Naive thymus-derived CD8-positive, alpha-beta T cell (primary cell): Measurements from ENCODE around the gene ARHGEF12. TPM values are rescaled to one million over a fixed set of nuclear protein-coding genes. Genes with fewer than 3 reads are reported as not detected.

ENCODE experiments used
- ATAC-seq, 2 donors: fragments of 150-1000 bp; cut with Tn5 transposase in 1 of 2; sonication (Bioruptor Pico), chemical (Tn5 transposase) in 1 of 2; 1 replicate in 1 of 2; 2 replicates in 1 of 2; pipeline ENCODE4 v1.10.0; 2021; ENCODE audit warnings: mild to moderate bottlenecking in 2 of 2, moderate library complexity in 2 of 2
- POLR2A ChIA-PET: fragments of 350-600 bp; sonication (Branson Sonifier 250); formaldehyde crosslinking; loops from one replicate; lab custom pipeline; 2021; ENCODE audit warnings: antibody characterized with exemption; lab: Charles Lee
- DNase-seq, 10 donors: peaks; one replicate each; pipeline versions ENCODE4 v3.0.0 to v3.0.0-alpha.2; 2020 to 2022
- H3K27ac Mint-ChIP-seq, 10 donors: one replicate each; pipeline ENCODE4 v1.8.0; 2020 to 2022; ENCODE audit warnings: mild to moderate bottlenecking in 10 of 10, mixed read lengths in 10 of 10, moderate library complexity in 4 of 10, inconsistent platforms in 1 of 10
- H3K27me3 Mint-ChIP-seq, 5 donors: one replicate each; pipeline ENCODE4 v1.8.0; 2021 to 2022; ENCODE audit warnings: mixed read lengths in 5 of 5
- H3K36me3 Mint-ChIP-seq, 3 donors: one replicate each; pipeline ENCODE4 v1.8.0; 2020 to 2022; ENCODE audit warnings: mixed read lengths in 3 of 3, mild to moderate bottlenecking in 2 of 3, inconsistent platforms in 1 of 3
- H3K4me1 Mint-ChIP-seq, 4 donors: one replicate each; pipeline ENCODE4 v1.8.0; 2021 to 2022; ENCODE audit warnings: mixed read lengths in 4 of 4
- H3K4me3 Mint-ChIP-seq, 10 donors: one replicate each; pipeline ENCODE4 v1.8.0; 2020 to 2022; ENCODE audit warnings: mild to moderate bottlenecking in 10 of 10, mixed read lengths in 10 of 10, moderate library complexity in 6 of 10, inconsistent platforms in 1 of 10
- H3K9me3 Mint-ChIP-seq, 9 donors: one replicate each; pipeline ENCODE4 v1.8.0; 2020 to 2022; ENCODE audit warnings: mixed read lengths in 9 of 9, mild to moderate bottlenecking in 3 of 9, inconsistent platforms in 1 of 9, moderate library complexity in 1 of 9
- polyA plus RNA-seq, 3 donors: library from polyadenylated mRNA; unstranded; fragments of 300-500 nt; fragmentation: Illumina TruSeq; gene quantifications; one replicate each; pipeline ENCODE4 v1.2.3, GENCODE V29; 2021
- total RNA-seq, 8 experiments: library from RNA in 2 of 8; stranded (reverse) in 2 of 8; gene quantifications; one replicate each; pipeline ENCODE4 v1.2.3 and lab custom pipeline; 2021 to 2026

The ARHGEF12 gene, protein sequence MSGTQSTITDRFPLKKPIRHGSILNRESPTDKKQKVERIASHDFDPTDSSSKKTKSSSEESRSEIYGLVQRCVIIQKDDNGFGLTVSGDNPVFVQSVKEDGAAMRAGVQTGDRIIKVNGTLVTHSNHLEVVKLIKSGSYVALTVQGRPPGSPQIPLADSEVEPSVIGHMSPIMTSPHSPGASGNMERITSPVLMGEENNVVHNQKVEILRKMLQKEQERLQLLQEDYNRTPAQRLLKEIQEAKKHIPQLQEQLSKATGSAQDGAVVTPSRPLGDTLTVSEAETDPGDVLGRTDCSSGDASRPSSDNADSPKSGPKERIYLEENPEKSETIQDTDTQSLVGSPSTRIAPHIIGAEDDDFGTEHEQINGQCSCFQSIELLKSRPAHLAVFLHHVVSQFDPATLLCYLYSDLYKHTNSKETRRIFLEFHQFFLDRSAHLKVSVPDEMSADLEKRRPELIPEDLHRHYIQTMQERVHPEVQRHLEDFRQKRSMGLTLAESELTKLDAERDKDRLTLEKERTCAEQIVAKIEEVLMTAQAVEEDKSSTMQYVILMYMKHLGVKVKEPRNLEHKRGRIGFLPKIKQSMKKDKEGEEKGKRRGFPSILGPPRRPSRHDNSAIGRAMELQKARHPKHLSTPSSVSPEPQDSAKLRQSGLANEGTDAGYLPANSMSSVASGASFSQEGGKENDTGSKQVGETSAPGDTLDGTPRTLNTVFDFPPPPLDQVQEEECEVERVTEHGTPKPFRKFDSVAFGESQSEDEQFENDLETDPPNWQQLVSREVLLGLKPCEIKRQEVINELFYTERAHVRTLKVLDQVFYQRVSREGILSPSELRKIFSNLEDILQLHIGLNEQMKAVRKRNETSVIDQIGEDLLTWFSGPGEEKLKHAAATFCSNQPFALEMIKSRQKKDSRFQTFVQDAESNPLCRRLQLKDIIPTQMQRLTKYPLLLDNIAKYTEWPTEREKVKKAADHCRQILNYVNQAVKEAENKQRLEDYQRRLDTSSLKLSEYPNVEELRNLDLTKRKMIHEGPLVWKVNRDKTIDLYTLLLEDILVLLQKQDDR (N-terminal part only)
- total RNA-seq (1 to 10 TPM; 4.6 to 5.4 TPM), polyA plus RNA-seq (1 to 10 TPM in 1 of 3 donors, under 1 TPM in 2; 0.76 to 1.4 (median 0.90) TPM), total RNA-seq (lab: John Stamatoyannopoulos, UW) (3.4 to 75.3 (median 12.9) reads per million in 6 experiments)

DNA sequence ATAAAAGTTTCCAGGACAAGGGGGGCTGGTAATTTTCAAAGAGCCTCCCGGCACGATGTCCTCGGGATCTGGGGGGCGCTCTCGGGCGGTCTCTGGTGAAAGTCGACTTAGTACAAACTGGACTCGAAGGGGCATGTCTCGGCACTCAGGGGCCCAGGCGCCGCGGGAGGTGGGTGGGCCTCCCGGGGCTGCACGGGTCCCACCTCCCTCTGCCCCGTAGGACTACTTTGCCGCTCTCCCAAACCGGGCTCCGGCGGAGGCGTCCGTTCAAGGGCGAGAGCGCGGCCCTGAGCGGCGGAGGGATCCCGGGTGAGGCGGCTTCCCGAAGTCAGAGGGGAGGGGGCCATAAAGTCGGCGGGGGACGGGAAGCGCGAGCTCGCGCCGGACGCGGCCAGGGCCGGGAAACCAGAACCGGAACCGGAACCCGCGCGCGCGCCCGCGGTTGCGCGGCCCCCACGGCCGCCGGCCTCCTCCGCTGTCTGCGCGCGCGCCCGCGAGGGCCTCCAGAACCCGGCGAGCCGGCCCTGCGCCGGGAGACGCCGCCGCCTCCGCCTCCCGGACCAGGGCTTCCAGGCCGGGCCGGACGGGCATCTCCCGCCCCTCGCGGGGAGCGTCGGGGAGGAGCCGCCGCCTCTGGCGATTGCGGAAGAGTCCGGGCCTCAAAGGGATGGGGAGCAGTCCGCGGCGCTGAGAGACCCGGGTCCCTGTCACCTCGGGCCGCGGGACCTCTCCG, at the start of gene ARHGEF12:
TSS of gene ARHGEF12 (plus strand) at position 506 of the 733 bp plus-strand sequence. CDS start 831 bp downstream, outside the sequence.
- POLR2A ChIA-PET, result interaction anchor here (1.3 kb wide), 1 partner anchor 10 kb away, joined by 6 read pairs; no protein-coding TSS in a partner anchor
- Mint-ChIP-seq H3K4me1 (peaks cover 15 to 39% (median 29%) of the 10 kb centered on the region in 4 donors), H3K9me3 (peaks cover 0 to 4% (median 0%) of the 10 kb centered on the region in 9 donors), H3K27me3 (peaks cover 26 to 73% (median 55%) of the 10 kb centered on the region in 5 donors), H3K27ac (peak within 1 kb of the TSS in 9 of 10 donors; percentile 14 to 74 (median 50)), H3K36me3 (peaks cover 0 to 17% (median 4%) of the 10 kb centered on the region in 3 donors), H3K4me3 (peak within 1 kb of the TSS; percentile 78 to 93 (median 87))
- ATAC-seq, result peak; percentile 44 to 56
- DNase-seq, result peak; percentile 20 to 81 (median 50)

DNA sequence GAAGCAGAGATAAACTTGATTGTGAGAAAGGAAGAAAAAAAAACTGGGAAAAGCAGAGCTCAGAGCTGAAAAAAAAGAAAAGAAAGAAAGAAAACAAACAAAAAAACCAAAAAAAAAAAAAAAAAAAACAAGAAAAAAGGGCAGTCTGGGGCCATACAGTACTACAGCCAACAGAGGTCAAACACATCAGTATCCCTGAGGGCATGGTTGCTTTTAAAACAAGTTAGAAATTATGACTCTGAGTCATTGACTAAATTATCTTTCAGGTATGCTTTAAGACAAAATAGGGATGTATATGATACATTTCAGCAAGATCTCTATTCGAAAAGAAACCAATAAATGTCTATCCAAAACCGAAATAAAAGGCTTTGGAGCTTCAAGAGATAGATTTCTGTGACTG, 48.2 kb upstream of the ARHGEF12 start:
- no peaks in the 10 kb centered on the region for H3K36me3 Mint-ChIP-seq
- ATAC-seq (no peak), DNase-seq (no peak)
- H3K4me3 Mint-ChIP-seq, result no peak overlapping the region
- peaks cover 2 to 18% (median 15%) of the 10 kb centered on the region in 5 donors for H3K27me3 Mint-ChIP-seq
- H3K9me3 Mint-ChIP-seq, result no peaks in the 10 kb centered on the region
- H3K27ac Mint-ChIP-seq, result no peak overlapping the region
- POLR2A ChIA-PET, result no interaction called here
- no peaks in the 10 kb centered on the region for H3K4me1 Mint-ChIP-seq

DNA sequence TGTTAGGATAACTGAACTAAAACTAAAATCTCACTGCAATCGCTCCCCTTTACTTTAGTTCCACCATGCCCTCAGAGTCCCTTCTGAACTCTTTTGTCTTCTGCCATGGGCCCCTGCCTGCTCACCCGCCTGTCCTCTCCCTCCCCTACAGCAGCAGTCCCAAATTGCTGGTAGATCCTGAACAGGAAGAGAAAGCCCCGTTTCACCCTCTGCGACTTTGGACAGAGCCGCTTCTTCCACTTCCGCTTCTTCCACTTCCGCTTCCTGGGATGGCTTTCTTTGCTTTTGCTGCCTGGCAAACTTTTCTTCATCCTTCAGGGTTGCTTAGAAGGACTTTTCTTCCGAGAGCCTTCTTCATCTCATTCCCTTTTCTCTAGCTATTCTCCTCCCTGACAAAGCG, 46.8 kb upstream of the ARHGEF12 start:
- DNase-seq (no peak), ATAC-seq (no peak)
- Mint-ChIP-seq H3K4me1 (no peaks in the 10 kb centered on the region), H3K27ac (no peak overlapping the region), H3K36me3 (no peaks in the 10 kb centered on the region), H3K27me3 (peaks cover 4 to 27% (median 24%) of the 10 kb centered on the region in 5 donors), H3K9me3 (no peaks in the 10 kb centered on the region), H3K4me3 (peak overlapping the region in 1 of 10 donors; percentile 75)
- POLR2A ChIA-PET, result no interaction called here

DNA sequence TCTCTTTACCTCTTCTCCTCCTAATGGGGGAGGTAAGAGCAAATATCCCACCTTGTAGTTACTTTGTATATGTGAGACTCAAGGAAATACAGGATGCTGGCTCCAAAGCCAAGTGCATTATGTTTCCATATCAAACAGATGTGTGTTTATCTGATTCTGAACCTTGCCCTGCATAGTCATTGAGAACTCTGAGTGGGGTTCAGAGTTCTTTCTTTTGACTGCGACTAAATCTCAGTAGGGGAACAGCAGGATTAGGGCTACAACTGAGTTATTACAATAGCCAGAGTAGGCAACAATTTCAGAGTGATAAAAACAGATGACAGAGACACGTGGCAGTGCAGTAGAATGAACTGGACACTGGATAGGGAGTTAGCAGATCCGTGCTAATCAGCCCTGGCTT, 45.3 kb upstream of the ARHGEF12 start:
- Mint-ChIP-seq H3K4me3 (no peak overlapping the region), H3K27ac (no peak overlapping the region), H3K36me3 (no peaks in the 10 kb centered on the region), H3K27me3 (peaks cover 4 to 34% (median 33%) of the 10 kb centered on the region in 5 donors), H3K9me3 (no peaks in the 10 kb centered on the region), H3K4me1 (no peaks in the 10 kb centered on the region)
- ATAC-seq (no peak), DNase-seq (no peak)
- POLR2A ChIA-PET, result no interaction called here

DNA sequence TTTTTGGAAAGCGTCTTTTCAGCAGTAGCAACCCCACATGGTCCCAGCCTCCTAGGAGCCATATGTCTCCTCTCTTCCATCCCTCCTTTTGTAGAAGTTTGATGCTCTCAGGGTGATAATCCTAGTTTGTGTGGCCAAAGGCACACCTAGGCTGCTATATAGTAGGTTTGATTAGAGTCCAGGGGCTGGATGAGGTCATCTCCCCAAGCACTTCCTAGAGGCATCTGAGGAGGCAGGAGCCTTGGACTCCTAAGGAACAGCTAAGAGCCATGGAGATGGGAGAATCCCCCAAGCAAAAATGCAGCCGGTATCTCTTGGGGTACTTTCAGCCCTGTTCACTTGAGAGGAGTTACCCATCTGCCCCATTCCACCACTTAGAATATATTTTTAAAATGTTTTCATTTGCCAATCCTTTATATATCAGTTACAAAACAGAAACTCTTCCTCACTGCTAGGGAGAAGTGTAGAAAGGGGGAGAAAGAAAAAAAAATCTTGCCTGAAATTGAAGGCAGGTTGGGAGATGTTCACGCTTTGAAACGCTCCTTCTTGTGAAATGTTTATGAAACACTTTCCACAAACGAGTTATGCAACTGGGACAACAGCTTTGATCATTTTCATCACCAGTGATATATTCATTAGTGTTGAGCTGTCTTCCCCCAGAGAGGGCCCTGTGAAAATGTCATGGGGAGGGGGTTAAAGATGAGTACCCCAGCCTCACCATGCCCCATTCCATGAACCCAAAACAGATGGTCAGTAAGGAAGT, 43.0 kb upstream of the ARHGEF12 start:
- H3K4me3 Mint-ChIP-seq, result no peak overlapping the region
- DNase-seq (no peak), ATAC-seq (no peak)
- H3K27ac Mint-ChIP-seq, result no peak overlapping the region
- peaks cover 5 to 49% (median 37%) of the 10 kb centered on the region in 5 donors for H3K27me3 Mint-ChIP-seq
- POLR2A ChIA-PET, result no interaction called here
- H3K9me3 Mint-ChIP-seq, result no peaks in the 10 kb centered on the region
- no peaks in the 10 kb centered on the region for H3K4me1 Mint-ChIP-seq
- H3K36me3 Mint-ChIP-seq, result no peaks in the 10 kb centered on the region

DNA sequence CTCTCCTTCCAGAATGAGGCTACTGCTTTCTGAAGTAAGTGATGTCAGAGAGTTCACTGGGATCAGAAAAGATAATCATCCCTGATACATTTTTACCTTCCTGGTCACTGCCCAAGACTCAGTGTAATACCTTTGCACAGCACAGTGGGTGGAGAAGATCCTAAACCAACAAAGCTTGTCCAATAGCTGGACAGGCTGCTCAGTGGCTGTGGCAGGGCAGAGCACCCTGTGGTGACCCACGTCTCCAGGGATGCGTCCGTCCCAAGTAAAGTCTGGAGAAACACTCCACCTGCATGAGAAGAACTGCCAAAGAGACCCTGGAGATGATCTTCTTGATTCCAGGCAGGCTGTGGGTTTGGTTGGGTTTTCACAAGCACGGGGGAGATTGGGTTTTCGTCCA, 42.1 kb upstream of the ARHGEF12 start:
- H3K27me3 Mint-ChIP-seq, result peaks cover 8 to 52% (median 41%) of the 10 kb centered on the region in 5 donors
- H3K36me3 Mint-ChIP-seq, result no peaks in the 10 kb centered on the region
- H3K27ac Mint-ChIP-seq, result no peak overlapping the region
- no peak for DNase-seq
- H3K9me3 Mint-ChIP-seq, result no peaks in the 10 kb centered on the region
- POLR2A ChIA-PET, result no interaction called here
- no peak overlapping the region for H3K4me3 Mint-ChIP-seq
- no peaks in the 10 kb centered on the region for H3K4me1 Mint-ChIP-seq
- ATAC-seq, result no peak

DNA sequence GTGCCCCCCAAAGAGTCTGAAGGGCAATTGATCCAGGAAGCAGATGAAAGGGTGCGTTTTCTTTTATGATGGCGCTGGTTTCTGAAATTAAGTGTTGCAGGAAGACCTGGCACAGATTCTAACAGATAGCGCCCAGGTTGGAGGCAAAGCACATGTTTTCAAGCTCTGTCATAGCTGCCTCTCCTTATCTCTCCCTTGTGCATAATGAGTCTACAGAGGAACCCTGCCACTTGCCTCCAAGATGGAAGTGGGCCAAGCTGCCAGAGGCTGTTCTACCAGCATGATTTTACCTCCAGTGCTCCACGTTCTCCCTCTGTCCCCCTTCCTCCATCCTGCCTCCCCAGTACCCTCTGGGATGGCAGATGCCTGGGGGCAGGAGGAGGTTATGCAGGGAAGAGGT, 41.1 kb upstream of the ARHGEF12 start:
- no peaks in the 10 kb centered on the region for H3K9me3 Mint-ChIP-seq
- no peak for DNase-seq
- POLR2A ChIA-PET, result no interaction called here

DNA sequence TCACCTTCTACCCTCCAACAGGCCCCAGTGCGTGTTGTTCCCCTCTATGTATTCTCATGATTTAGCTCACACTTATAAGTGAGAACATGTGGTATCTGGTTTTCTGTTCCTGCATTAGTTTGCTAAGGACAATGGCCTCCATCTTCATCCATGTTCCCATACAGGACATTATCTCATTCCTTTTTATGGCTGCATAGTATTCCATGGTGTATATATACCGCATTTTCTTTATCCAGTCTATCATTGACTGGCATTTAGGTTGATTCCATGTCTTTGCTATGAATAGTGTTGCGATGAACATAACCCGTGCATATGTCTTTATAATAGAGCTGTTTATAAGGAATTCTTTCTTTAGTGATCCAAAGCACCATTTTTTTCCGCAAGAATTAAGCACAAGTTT, 39.7 kb upstream of the ARHGEF12 start:
- Mint-ChIP-seq H3K27me3 (peaks cover 8 to 52% (median 50%) of the 10 kb centered on the region in 5 donors), H3K36me3 (no peaks in the 10 kb centered on the region), H3K4me1 (no peaks in the 10 kb centered on the region), H3K4me3 (no peak overlapping the region), H3K9me3 (no peaks in the 10 kb centered on the region), H3K27ac (no peak overlapping the region)
- POLR2A ChIA-PET, result no interaction called here
- ATAC-seq (no peak), DNase-seq (no peak)

More for the DNA sequence above, 41.1 kb upstream of the ARHGEF12 start:
- H3K4me1 Mint-ChIP-seq, result no peaks in the 10 kb centered on the region
- H3K36me3 Mint-ChIP-seq, result no peaks in the 10 kb centered on the region
- no peak for ATAC-seq
- no peak overlapping the region for H3K27ac Mint-ChIP-seq
- peaks cover 8 to 52% (median 44%) of the 10 kb centered on the region in 5 donors for H3K27me3 Mint-ChIP-seq
- no peak overlapping the region for H3K4me3 Mint-ChIP-seq

DNA sequence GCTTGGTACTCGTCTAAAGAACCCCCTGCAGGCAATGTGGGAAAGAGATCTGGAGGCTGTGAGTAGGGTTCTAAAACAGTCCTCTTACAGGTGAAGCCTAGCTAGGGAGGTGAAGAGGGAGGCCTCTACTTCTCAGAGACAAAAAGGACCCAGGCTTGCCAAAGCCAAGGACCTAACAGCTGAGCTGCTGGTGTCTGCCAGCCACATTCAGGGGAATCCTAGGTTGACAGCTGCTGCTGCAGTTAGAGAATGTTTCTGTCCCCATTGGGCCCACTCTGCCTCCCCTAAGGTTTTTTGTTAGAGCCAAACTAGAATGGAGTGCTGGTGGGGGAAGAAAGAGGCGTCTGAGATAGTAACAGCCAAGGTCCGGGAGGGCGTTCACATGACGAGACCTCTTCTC, 37.8 kb upstream of the ARHGEF12 start:
- Mint-ChIP-seq H3K36me3 (no peaks in the 10 kb centered on the region), H3K9me3 (no peaks in the 10 kb centered on the region), H3K4me3 (no peak overlapping the region), H3K4me1 (no peaks in the 10 kb centered on the region), H3K27me3 (peaks cover 4 to 61% (median 43%) of the 10 kb centered on the region in 5 donors), H3K27ac (no peak overlapping the region)
- POLR2A ChIA-PET, result no interaction called here
- ATAC-seq (no peak), DNase-seq (no peak)

DNA sequence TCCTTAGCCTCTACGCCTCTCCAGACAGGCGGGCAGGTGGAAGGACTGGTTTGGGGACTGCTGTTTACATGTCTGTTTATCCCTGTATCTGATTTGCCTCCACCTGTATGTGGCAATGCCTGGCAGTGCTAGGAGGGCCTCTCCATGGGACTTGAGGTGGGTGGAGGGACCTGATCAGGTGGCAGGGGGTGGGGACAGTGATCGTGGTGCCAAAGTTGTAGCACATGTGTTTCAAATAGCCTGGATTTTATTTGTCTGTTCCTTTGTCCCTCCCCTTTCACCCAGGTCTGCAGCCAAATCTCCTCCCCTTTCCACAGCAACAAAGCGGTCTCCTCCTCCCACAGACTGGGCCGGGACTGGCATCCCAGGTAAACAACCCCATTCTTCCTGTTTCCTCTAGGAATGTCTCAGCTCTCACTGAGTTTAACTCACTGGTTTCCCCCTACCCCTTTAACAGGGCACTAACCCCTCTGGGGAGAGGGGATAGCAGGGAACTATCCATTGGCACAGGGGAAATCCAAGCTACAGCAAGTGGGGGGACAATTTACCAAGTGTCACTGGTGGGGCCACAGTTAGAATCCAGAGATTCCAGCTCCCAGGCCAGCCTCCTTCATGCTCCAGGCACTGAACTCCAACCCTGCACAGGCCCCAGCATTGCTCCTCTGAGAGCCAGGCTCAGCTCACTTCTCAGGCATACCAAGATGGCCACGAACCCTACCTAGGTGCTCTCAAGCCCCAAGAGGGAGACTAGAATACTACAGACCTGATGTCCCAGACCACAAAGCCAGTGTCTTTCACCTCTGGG, 34.0 kb upstream of the ARHGEF12 start:
- H3K36me3 Mint-ChIP-seq, result no peaks in the 10 kb centered on the region
- H3K27ac Mint-ChIP-seq, result no peak overlapping the region

More for the DNA sequence above, 34.0 kb upstream of the ARHGEF12 start:
- DNase-seq (no peak), ATAC-seq (no peak)
- Mint-ChIP-seq H3K9me3 (no peaks in the 10 kb centered on the region), H3K4me3 (no peak overlapping the region), H3K27me3 (peaks cover 4 to 60% (median 28%) of the 10 kb centered on the region in 5 donors), H3K4me1 (peaks cover 0 to 2% (median 0%) of the 10 kb centered on the region in 4 donors)
- POLR2A ChIA-PET, result no interaction called here
